HCT116 (cell line): ENCODE data around the gene GGT6. TPM values are rescaled to one million over a fixed set of nuclear protein-coding genes. Genes with fewer than 3 reads are reported as not detected.

Experiments
- ATAC-seq: fragments of 200-7000 bp; cut with Tn5 transposase; 2 replicates; pipeline ENCODE4 v1.9.1; 2020; ENCODE audit warnings: mild to moderate bottlenecking, moderate library complexity
- BruUV-seq: library from RNA; stranded (reverse); fragments of 400-500 nt; replicated peaks from 2 replicates; lab custom pipeline; 2021; lab: Mats Ljungman, UMichigan
- CTCF ChIA-PET: fragments of 300-600 bp; sonication (Branson Sonifier 250); formaldehyde crosslinking; loops from one replicate; lab custom pipeline; 2021; ENCODE audit warnings: antibody characterized with exemption; lab: Charles Lee
- POLR2A ChIA-PET: fragments of 300-600, 350-600 bp; sonication (Branson Sonifier 250); formaldehyde crosslinking; loops from one replicate; lab custom pipeline; 2021; ENCODE audit warnings: antibody characterized with exemption; lab: Charles Lee
- RAD21 ChIA-PET, 2 experiments: fragments of 300-600 bp; sonication (Branson Sonifier 250); formaldehyde crosslinking; loops; one replicate each; lab custom pipeline; 2023; ENCODE audit warnings: low total read pairs in 2 of 2; ENCODE audit not compliant: uncharacterized antibody in 2 of 2, unreplicated experiment in 2 of 2, low non-redundant PET in 1 of 2; lab: Charles Lee
- DNase-seq: peaks from one replicate; pipeline ENCODE4 v3.0.0-alpha.2; 2010; ENCODE audit warnings: low read depth, low spot score
- H2AFZ ChIP-seq: fragments of 200-600 bp; shearing (Covaris generic), sonication (generic); 2 replicates; pipeline ENCODE4 v1.6.1; 2017; ENCODE audit warnings: low read depth, mixed run types, mixed read lengths, antibody characterized with exemption, low read length; ENCODE audit not compliant: poor library complexity, severe bottlenecking
- H3K27ac ChIP-seq: 2 replicates; pipeline ENCODE4 v1.5.1; 2012; ENCODE audit warnings: low read depth, low read length
- H3K27me3 ChIP-seq: fragments of 200-600 bp; sonication (generic); 2 replicates; pipeline ENCODE4 v1.6.1; 2016; ENCODE audit warnings: mixed run types, low read length, mixed read lengths; ENCODE audit not compliant: insufficient read depth
- H3K36me3 ChIP-seq, 2 experiments: fragments of 200-500 bp in 1 of 2; fragments of 200-600 bp in 1 of 2; sonication (Bioruptor generic) in 1 of 2; sonication (generic) in 1 of 2; 2 replicates each; pipeline versions ENCODE4 v1.5.1 to v1.6.1; 2014 to 2016; ENCODE audit warnings: low read length in 2 of 2, inconsistent platforms in 1 of 2, mixed read lengths in 1 of 2, mixed run types in 1 of 2; ENCODE audit not compliant: insufficient read depth in 2 of 2, control insufficient read depth in 1 of 2
- H3K4me1 ChIP-seq, 2 experiments: fragments of 200-600 bp in 1 of 2; sonication (generic) in 1 of 2; 2 replicates each; pipeline versions ENCODE4 v1.5.1 to v1.6.1; 2012 to 2017; ENCODE audit warnings: low read length in 2 of 2, inconsistent platforms in 1 of 2, mild to moderate bottlenecking in 1 of 2, mixed read lengths in 1 of 2, mixed run types in 1 of 2, moderate library complexity in 1 of 2; ENCODE audit not compliant: insufficient read depth in 2 of 2, control insufficient read depth in 1 of 2
- H3K4me2 ChIP-seq: fragments of 200-600 bp; sonication (generic); 2 replicates; pipeline ENCODE4 v1.6.1; 2017; ENCODE audit warnings: mixed run types, low read length, mixed read lengths
- H3K4me3 ChIP-seq, 2 experiments: fragments of 200-600 bp in 1 of 2; sonication (generic) in 1 of 2; replicated peaks in 1 of 2; 2 replicates each; pipeline ENCODE4 v1.5.1; 2011 to 2016; ENCODE audit warnings: low read length in 2 of 2, control low read depth in 1 of 2, low read depth in 1 of 2, mild to moderate bottlenecking in 1 of 2, mixed read lengths in 1 of 2, mixed run types in 1 of 2
- H3K79me2 ChIP-seq: fragments of 200-600 bp; sonication (generic); 2 replicates; pipeline ENCODE4 v1.6.1; 2017; ENCODE audit warnings: mild to moderate bottlenecking, mixed run types, low read length, moderate library complexity, mixed read lengths; ENCODE audit not compliant: insufficient read depth
- H3K9ac ChIP-seq: fragments of 200-600 bp; sonication (generic); 2 replicates; pipeline ENCODE4 v1.6.1; 2016; ENCODE audit warnings: low read length, mixed read lengths
- H3K9me2 ChIP-seq: fragments of 200-600 bp; sonication (generic), shearing (Covaris generic); 2 replicates; pipeline ENCODE4 v1.6.1; 2017; ENCODE audit warnings: mixed run types, mild to moderate bottlenecking, moderate library complexity; ENCODE audit not compliant: insufficient read depth
- H3K9me3 ChIP-seq, 2 experiments: fragments of 200-500 bp in 1 of 2; fragments of 200-600 bp in 1 of 2; sonication (Bioruptor generic) in 1 of 2; sonication (generic) in 1 of 2; 2 replicates each; pipeline ENCODE4 v1.6.1; 2014 to 2017; ENCODE audit warnings: low read length in 2 of 2, mixed read lengths in 2 of 2, inconsistent platforms in 1 of 2, low read depth in 1 of 2, mild to moderate bottlenecking in 1 of 2, mixed run types in 1 of 2, moderate library complexity in 1 of 2; ENCODE audit not compliant: control insufficient read depth in 1 of 2, insufficient read depth in 1 of 2
- H4K20me1 ChIP-seq: fragments of 200-600 bp; sonication (generic), shearing (Covaris generic); 2 replicates; pipeline ENCODE4 v1.6.1; 2017; ENCODE audit warnings: mixed run types, mild to moderate bottlenecking, moderate library complexity; ENCODE audit not compliant: insufficient read depth
- CEBPB ChIP-seq: IDR thresholded peaks from 2 replicates; pipeline ENCODE4 v1.6.1; 2012; ENCODE audit warnings: low read depth
- CTCF ChIP-seq, 3 experiments: fragments of 200-600 bp in 1 of 3; sonication (generic) in 1 of 3; IDR thresholded peaks in 2 of 3; conservative IDR thresholded peaks in 1 of 3; 2 replicates each; pipeline ENCODE4 v1.5.1; 2012 to 2017; ENCODE audit warnings: low read depth in 2 of 3, low read length in 2 of 3, antibody characterized with exemption in 1 of 3, borderline replicate concordance in 1 of 3, control low read depth in 1 of 3, mild to moderate bottlenecking in 1 of 3, mixed read lengths in 1 of 3, mixed run types in 1 of 3, moderate library complexity in 1 of 3; ENCODE audit not compliant: insufficient read depth in 1 of 3
- EGR1 ChIP-seq: IDR thresholded peaks from 2 replicates; pipeline ENCODE4 v1.6.1; 2012; ENCODE audit warnings: low read depth
- ELF1 ChIP-seq: IDR thresholded peaks from 2 replicates; pipeline ENCODE4 v1.6.1; 2012; ENCODE audit warnings: low read depth, borderline replicate concordance
- EZH2 ChIP-seq: fragments of 200-600 bp; sonication (generic); IDR thresholded peaks from 2 replicates; pipeline ENCODE4 v1.6.1; 2017; ENCODE audit warnings: antibody characterized with exemption, mixed run types
- EZH2phosphoT487 ChIP-seq: fragments of 200-600 bp; IDR thresholded peaks from 2 replicates; pipeline ENCODE4 v1.6.1; 2018; ENCODE audit warnings: antibody characterized with exemption, borderline replicate concordance
- FOSL1 ChIP-seq: IDR thresholded peaks from 2 replicates; pipeline ENCODE4 v1.6.1; 2012; ENCODE audit warnings: low read depth
- JUND ChIP-seq: IDR thresholded peaks from 2 replicates; pipeline ENCODE4 v1.6.1; 2012
- MAX ChIP-seq: IDR thresholded peaks from 2 replicates; pipeline ENCODE4 v1.6.1; 2012
- POLR2A ChIP-seq: IDR thresholded peaks from 2 replicates; pipeline ENCODE4 v1.7.0; 2011; ENCODE audit warnings: borderline replicate concordance; ENCODE audit not compliant: insufficient read depth, insufficient read length; ENCODE audit errors: extremely low read depth
- POLR2AphosphoS5 ChIP-seq: IDR thresholded peaks from 2 replicates; pipeline ENCODE4 v1.6.1; 2011; ENCODE audit warnings: mild to moderate bottlenecking, low read depth, low read length, moderate library complexity
- SIN3A ChIP-seq: IDR thresholded peaks from 2 replicates; pipeline ENCODE4 v1.6.1; 2012; ENCODE audit warnings: low read depth
- TCF7L2 ChIP-seq: IDR thresholded peaks from 2 replicates; pipeline ENCODE4 v1.7.0; 2011; ENCODE audit warnings: borderline replicate concordance, inconsistent platforms; ENCODE audit not compliant: insufficient read depth, insufficient read length; ENCODE audit errors: extremely low read depth
- YY1 ChIP-seq: IDR thresholded peaks from 2 replicates; pipeline ENCODE4 v1.6.1; 2011; ENCODE audit warnings: low read length, low read depth, moderate library complexity, mild to moderate bottlenecking; ENCODE audit not compliant: insufficient replicate concordance; ENCODE audit errors: extremely low read depth
- intact Hi-C: fragments of 100-400 bp; cut with micrococcal nuclease; formaldehyde crosslinking; loops from 2 replicates; pipeline ENCODE4 v1.10.0; 2022
- total RNA-seq: library from RNA; stranded (reverse); gene quantifications from one replicate; pipeline ENCODE4 v1.2.1, GENCODE V29; 2021; ENCODE audit not compliant: unreplicated experiment
- TF ChIP-seq, protein P1 (sequence below): IDR thresholded peaks from 2 replicates; pipeline ENCODE4 v1.6.1; 2012

Gene GGT6
- total RNA-seq, 1 experiment from 2014 or later, result 0.10 TPM

- H3K9me2 ChIP-seq, result no peaks in the 10 kb centered on the region
- H3K4me2 ChIP-seq, result no peak overlapping the region
- intact Hi-C loops, result no loop called here
- no peaks in the 10 kb centered on the region for H4K20me1 ChIP-seq
- DNase-seq (no peak), ATAC-seq (no peak)
- no peaks in the 10 kb centered on the region for H3K36me3 ChIP-seq
- H3K79me2 ChIP-seq, result no peaks in the 10 kb centered on the region
- no peaks in the 10 kb centered on the region for H3K9me3 ChIP-seq
- RAD21 ChIA-PET, result no interaction called here
- H3K9ac ChIP-seq, result no peak overlapping the region
- TF ChIP-seq EGR1, result no peak
- POLR2A ChIA-PET, result interaction anchor here (1.3 kb wide), 1 partner anchor 38 kb away, joined by 3 read pairs; the partner anchor contains the start of gene MYBBP1A
- H3K4me1 ChIP-seq, result peaks cover 21 to 35% of the 10 kb centered on the region in 2 experiments
- H3K27ac ChIP-seq, result no peak overlapping the region
- CTCF ChIA-PET, result interaction anchor here (0.8 kb wide), 1 partner anchor 96 kb away, joined by 3 read pairs; no protein-coding TSS in a partner anchor
- no peak overlapping the region for H2AFZ ChIP-seq
- BruUV-seq, result no TSS peak
- H3K27me3 ChIP-seq, result no peaks in the 10 kb centered on the region
- no peak overlapping the region for H3K4me3 ChIP-seq
These were observed 43.6 kb downstream of the GGT6 start for GRCh38 chr17:4516735-4517134.

GRCh38 chr17:4515501-4515900, 44.9 kb downstream of the GGT6 start:
- no peaks in the 10 kb centered on the region for H4K20me1 ChIP-seq

More at GRCh38 chr17:4515501-4515900, 44.9 kb downstream of the GGT6 start:
- H3K36me3 ChIP-seq, result no peaks in the 10 kb centered on the region
- BruUV-seq, result no TSS peak
- no peak for DNase-seq
- H3K27me3 ChIP-seq, result no peaks in the 10 kb centered on the region
- POLR2A ChIA-PET, result interaction anchor here (1.3 kb wide), 1 partner anchor 40 kb away, joined by 3 read pairs; the partner anchor contains the start of gene MYBBP1A
- RAD21 ChIA-PET, result no interaction called here
- H3K4me1 ChIP-seq, result peaks cover 21 to 31% of the 10 kb centered on the region in 2 experiments
- no peaks in the 10 kb centered on the region for H3K79me2 ChIP-seq
- CTCF ChIA-PET, result no interaction called here
- H3K4me3 ChIP-seq, result no peak overlapping the region
- no peaks in the 10 kb centered on the region for H3K9me3 ChIP-seq
- no peak; the same call in 1 of the 2 replicates for ATAC-seq
- TF ChIP-seq EZH2, result no peak
- no peak for TF ChIP-seq ELF1
- no peak for TF ChIP-seq EZH2phosphoT487
- no peak for TF ChIP-seq CTCF (IDR thresholded peaks at IDR 0.05 in 2 of 3, conservative IDR thresholded peaks at IDR 0.05 in 1 of 3; ENCODE audit: borderline replicate concordance in 1 of 3, insufficient read depth in 1 of 3, low read depth in 2 of 3, low read length in 2 of 3)
- TF ChIP-seq SIN3A, result no peak
- TF ChIP-seq, protein P1, sequence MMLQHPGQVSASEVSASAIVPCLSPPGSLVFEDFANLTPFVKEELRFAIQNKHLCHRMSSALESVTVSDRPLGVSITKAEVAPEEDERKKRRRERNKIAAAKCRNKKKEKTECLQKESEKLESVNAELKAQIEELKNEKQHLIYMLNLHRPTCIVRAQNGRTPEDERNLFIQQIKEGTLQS, result no peak
- TF ChIP-seq POLR2A, result no peak
- TF ChIP-seq TCF7L2, result no peak
- TF ChIP-seq JUND, result no peak
- no peak for TF ChIP-seq POLR2AphosphoS5
- no peak for TF ChIP-seq CEBPB
- no peak for TF ChIP-seq MAX
- no peak for TF ChIP-seq FOSL1
- no peak for TF ChIP-seq EGR1
- TF ChIP-seq YY1, result no peak
- H3K9me2 ChIP-seq, result no peaks in the 10 kb centered on the region
- no peak overlapping the region for H2AFZ ChIP-seq
- intact Hi-C loops, result no loop called here
- no peak overlapping the region for H3K9ac ChIP-seq
- peak overlapping the region; percentile 1; the same call in 1 of the 2 replicates for H3K27ac ChIP-seq
- peak overlapping the region; percentile 31 for H3K4me2 ChIP-seq
